Measurements from ENCODE around the gene PRCC.

PRCC gene

GRCh38 chr1:156834322-156834721, 67.0 kb downstream of the PRCC start:
- H3K4me3 ChIP-seq (ENCODE audit: low read length, poor library complexity, severe bottlenecking), result no peak overlapping the region
- no peaks in the 10 kb centered on the region for H3K9me2 ChIP-seq (replicated peaks; ENCODE audit: low read depth, low read length)
- no peaks in the 10 kb centered on the region for H3K36me3 ChIP-seq (ENCODE audit: insufficient read depth, low read length)
- H2AFZ ChIP-seq (ENCODE audit: low read length), result no peak overlapping the region
- H4K20me1 ChIP-seq (ENCODE audit: insufficient read depth, low read length, poor library complexity, severe bottlenecking), result no peaks in the 10 kb centered on the region
- no peaks in the 10 kb centered on the region for H3K9me3 ChIP-seq (ENCODE audit: insufficient read depth, low read depth, low read length)
- H3K79me2 ChIP-seq (ENCODE audit: insufficient read depth, low read length), result no peaks in the 10 kb centered on the region
- H3F3A ChIP-seq (ENCODE audit: low read depth), result no peaks in the 10 kb centered on the region
- no peak for TF ChIP-seq CTCF (conservative IDR thresholded peaks at IDR 0.05; ENCODE audit: low read length)
- no peak for TF ChIP-seq EZH2phosphoT487 (IDR thresholded peaks at IDR 0.05; ENCODE audit: borderline replicate concordance)
- no peak overlapping the region for H3K9ac ChIP-seq (ENCODE audit: low read depth, low read length, poor library complexity, severe bottlenecking)
- H3K4me1 ChIP-seq (ENCODE audit: insufficient read depth, low read length, poor library complexity, severe bottlenecking), result no peaks in the 10 kb centered on the region
- H3K27me3 ChIP-seq (ENCODE audit: insufficient read depth, low read length, poor library complexity, severe bottlenecking), result no peaks in the 10 kb centered on the region
- no peak overlapping the region for H3K4me2 ChIP-seq (ENCODE audit: low read depth, low read length, poor library complexity, severe bottlenecking)

GRCh38 chr1:156836041-156836654, 68.8 kb downstream of the PRCC start:
- Histone ChIP-seq H4K20me1 (ENCODE audit: insufficient read depth, low read length, poor library complexity, severe bottlenecking) (no peaks in the 10 kb centered on the region), H2AFZ (ENCODE audit: low read length) (no peak overlapping the region), H3K79me2 (ENCODE audit: insufficient read depth, low read length) (no peaks in the 10 kb centered on the region), H3K36me3 (ENCODE audit: insufficient read depth, low read length) (no peaks in the 10 kb centered on the region), H3K4me2 (ENCODE audit: low read depth, low read length, poor library complexity, severe bottlenecking) (no peak overlapping the region), H3K9me2 (replicated peaks; ENCODE audit: low read depth, low read length) (no peaks in the 10 kb centered on the region), H3K4me1 (ENCODE audit: insufficient read depth, low read length, poor library complexity, severe bottlenecking) (no peaks in the 10 kb centered on the region), H3K4me3 (ENCODE audit: low read length, poor library complexity, severe bottlenecking) (no peak overlapping the region), H3K9ac (ENCODE audit: low read depth, low read length, poor library complexity, severe bottlenecking) (no peak overlapping the region), H3F3A (ENCODE audit: low read depth) (no peaks in the 10 kb centered on the region), H3K9me3 (ENCODE audit: insufficient read depth, low read depth, low read length) (no peaks in the 10 kb centered on the region), H3K27me3 (ENCODE audit: insufficient read depth, low read length, poor library complexity, severe bottlenecking) (no peaks in the 10 kb centered on the region)
- TF ChIP-seq CTCF (conservative IDR thresholded peaks at IDR 0.05; ENCODE audit: low read length), result no peak

GRCh38 chr1:156836892-156837291, 69.6 kb downstream of the PRCC start:
- no peaks in the 10 kb centered on the region for H3K36me3 ChIP-seq (ENCODE audit: insufficient read depth, low read length)
- no peak overlapping the region for H3K4me2 ChIP-seq (ENCODE audit: low read depth, low read length, poor library complexity, severe bottlenecking)
- no peaks in the 10 kb centered on the region for H3F3A ChIP-seq (ENCODE audit: low read depth)
- no peaks in the 10 kb centered on the region for H3K9me3 ChIP-seq (ENCODE audit: insufficient read depth, low read depth, low read length)
- no peak overlapping the region for H3K4me3 ChIP-seq (ENCODE audit: low read length, poor library complexity, severe bottlenecking)
- H2AFZ ChIP-seq (ENCODE audit: low read length), result no peak overlapping the region
- H3K9ac ChIP-seq (ENCODE audit: low read depth, low read length, poor library complexity, severe bottlenecking), result no peak overlapping the region
- TF ChIP-seq EZH2phosphoT487 (IDR thresholded peaks at IDR 0.05; ENCODE audit: borderline replicate concordance), result no peak
- TF ChIP-seq CTCF (conservative IDR thresholded peaks at IDR 0.05; ENCODE audit: low read length), result no peak
- no peaks in the 10 kb centered on the region for H4K20me1 ChIP-seq (ENCODE audit: insufficient read depth, low read length, poor library complexity, severe bottlenecking)
- H3K9me2 ChIP-seq (replicated peaks; ENCODE audit: low read depth, low read length), result no peaks in the 10 kb centered on the region
- no peaks in the 10 kb centered on the region for H3K79me2 ChIP-seq (ENCODE audit: insufficient read depth, low read length)
- no peaks in the 10 kb centered on the region for H3K27me3 ChIP-seq (ENCODE audit: insufficient read depth, low read length, poor library complexity, severe bottlenecking)
- no peaks in the 10 kb centered on the region for H3K4me1 ChIP-seq (ENCODE audit: insufficient read depth, low read length, poor library complexity, severe bottlenecking)
